Ovary (tissue), 3 donors: ENCODE results near the gene PTPRN2.

Experiments
- CTCF ChIP-seq, 3 donors: fragments of 450-650 bp in 2 of 3; fragments of 200-600 bp in 1 of 3; IDR thresholded peaks; one replicate each; pipeline versions ENCODE4 v1.5.1 to v1.8.0; 2016 to 2022; ENCODE audit warnings: antibody characterized with exemption in 3 of 3, mild to moderate bottlenecking in 1 of 3
- POLR2A ChIP-seq: fragments of 450-650 bp; IDR thresholded peaks from one replicate; pipeline ENCODE4 v1.6.1; 2017; ENCODE audit warnings: antibody characterized with exemption, mild to moderate bottlenecking, moderate library complexity
- donor health status: DM: no; HTN: no; CAD: no.

GRCh38 chr7:158415316-158415715 is 172.3 kb downstream of the PTPRN2 start:
- TF ChIP-seq CTCF (IDR thresholded peaks at IDR 0.05) = no peak
- TF ChIP-seq POLR2A = no peak
